HG03139 (cell line): Measurements from ENCODE around the gene GP5.

ENCODE experiments used
- ATAC-seq: cut with Tn5 transposase; IDR thresholded peaks from one replicate; pipeline ENCODE4 v1.9.1; 2021; ENCODE audit not compliant: unreplicated experiment

Gene GP5, protein sequence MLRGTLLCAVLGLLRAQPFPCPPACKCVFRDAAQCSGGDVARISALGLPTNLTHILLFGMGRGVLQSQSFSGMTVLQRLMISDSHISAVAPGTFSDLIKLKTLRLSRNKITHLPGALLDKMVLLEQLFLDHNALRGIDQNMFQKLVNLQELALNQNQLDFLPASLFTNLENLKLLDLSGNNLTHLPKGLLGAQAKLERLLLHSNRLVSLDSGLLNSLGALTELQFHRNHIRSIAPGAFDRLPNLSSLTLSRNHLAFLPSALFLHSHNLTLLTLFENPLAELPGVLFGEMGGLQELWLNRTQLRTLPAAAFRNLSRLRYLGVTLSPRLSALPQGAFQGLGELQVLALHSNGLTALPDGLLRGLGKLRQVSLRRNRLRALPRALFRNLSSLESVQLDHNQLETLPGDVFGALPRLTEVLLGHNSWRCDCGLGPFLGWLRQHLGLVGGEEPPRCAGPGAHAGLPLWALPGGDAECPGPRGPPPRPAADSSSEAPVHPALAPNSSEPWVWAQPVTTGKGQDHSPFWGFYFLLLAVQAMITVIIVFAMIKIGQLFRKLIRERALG

DNA sequence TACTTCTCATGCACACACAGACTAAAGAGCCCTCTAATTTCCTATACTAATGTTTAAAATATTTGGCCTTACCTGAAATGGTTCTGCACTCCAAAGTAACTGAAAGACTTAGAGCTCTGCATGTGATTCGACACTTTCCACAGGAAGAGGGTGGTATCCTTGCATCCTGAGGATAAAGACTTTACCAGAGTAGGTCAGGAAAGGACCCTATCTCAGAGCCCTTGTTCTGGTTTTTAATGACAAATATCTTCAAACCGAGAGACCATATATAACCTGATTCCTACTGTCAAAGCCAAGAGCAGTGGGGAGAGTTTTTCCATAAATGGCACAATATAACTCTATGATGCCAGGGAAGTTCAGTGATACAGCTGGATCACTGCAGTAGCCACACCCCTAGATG, at the start of gene GP5:
Gene GP5, minus strand, starts transcription at position 101 of the 400 bp plus-strand sequence. CDS start 984 bp downstream, outside the sequence.
- no peak for ATAC-seq

DNA sequence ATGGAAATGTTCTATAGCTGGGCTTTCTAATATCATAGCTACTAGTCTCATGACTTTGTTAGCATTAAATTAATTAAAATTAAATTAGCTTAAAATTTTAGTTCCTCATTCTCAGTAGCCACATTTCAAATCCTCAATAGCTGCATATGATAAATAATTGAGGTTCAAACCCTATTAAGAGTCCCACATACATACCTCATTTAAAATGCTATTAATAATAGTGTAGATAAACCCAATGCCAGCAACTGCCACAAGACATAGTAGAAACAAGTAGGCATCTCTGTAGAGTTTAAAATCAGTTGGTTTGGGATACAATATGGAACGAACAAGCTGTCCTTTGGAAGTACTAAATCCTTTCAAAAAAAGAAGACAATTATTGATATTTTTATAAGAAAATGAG, 48.6 kb upstream of the GP5 start:
- ATAC-seq, result no peak

DNA sequence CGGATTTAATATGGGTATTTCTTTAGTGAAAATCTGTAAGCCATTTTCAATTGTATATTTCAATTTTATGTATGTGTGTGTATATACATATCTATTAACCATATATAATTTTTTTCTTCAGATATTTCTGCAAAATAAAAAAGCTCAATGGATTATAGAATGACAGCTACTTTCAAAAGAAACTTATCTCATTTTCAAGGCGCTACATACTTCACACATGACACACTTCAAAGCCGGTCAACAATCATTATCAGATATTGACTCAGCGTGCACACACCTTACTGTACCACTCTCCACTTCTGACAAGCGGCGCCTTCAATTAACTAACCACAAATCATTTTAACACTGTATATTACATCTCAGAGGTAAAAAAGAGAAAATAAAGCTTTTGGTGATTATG, 48.1 kb upstream of the GP5 start:
- ATAC-seq, result no peak

DNA sequence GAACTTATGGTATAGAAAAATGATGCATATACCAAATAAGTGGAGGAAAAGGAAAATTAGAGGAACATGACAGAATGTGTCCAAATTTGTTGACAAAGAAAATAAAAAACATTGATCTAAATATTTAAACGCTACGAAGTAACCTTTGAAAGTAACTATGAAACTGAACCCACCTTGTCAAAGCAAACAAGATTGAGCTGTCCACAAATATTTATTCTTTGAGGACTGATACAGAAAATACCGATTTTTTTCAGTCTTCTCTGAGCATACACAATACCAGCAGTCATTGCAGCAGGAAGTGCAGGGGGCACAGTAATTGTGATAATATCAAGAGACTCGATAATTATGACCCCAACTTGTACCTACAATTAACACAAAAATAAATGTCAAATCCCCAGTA, 47.7 kb upstream of the GP5 start:
- no peak for ATAC-seq

DNA sequence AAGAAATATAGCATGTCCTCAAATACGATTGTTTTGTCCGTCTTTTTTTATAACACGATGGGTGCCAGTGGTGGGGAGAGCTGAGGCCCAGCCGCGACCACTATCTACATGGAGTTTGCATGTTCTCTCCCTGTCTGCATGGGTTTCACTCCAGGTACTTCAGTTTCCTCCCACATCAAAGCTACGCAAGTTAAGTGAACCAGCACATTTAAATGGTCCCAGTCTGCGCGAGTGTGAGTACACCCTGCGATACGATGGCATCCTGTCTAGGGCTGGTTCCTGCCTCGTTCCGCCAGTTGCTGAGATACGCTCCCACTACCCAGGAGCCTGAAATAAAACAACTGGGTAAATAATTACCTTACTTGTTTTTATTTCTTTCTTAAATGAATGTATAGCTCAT, 47.1 kb upstream of the GP5 start:
- no peak for ATAC-seq

DNA sequence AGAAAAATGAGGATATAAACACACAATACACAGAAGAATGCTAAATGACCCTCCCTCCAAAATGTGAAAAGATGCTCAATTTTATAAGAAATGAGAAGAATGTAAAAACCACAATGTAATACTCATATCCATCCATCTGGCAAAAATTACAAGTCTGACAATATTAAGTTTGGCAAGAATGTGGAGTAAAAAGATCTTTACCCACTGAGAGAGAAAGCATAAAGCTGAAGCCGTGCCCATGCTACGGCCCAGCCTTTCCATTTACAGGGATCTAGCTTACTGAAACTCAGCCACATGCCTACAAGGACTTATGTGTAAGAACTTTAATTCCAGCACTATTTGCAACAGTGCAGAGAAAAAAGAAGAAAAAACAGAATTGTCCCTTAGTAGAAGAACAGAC, 44.8 kb upstream of the GP5 start:
- ATAC-seq, result no peak

DNA sequence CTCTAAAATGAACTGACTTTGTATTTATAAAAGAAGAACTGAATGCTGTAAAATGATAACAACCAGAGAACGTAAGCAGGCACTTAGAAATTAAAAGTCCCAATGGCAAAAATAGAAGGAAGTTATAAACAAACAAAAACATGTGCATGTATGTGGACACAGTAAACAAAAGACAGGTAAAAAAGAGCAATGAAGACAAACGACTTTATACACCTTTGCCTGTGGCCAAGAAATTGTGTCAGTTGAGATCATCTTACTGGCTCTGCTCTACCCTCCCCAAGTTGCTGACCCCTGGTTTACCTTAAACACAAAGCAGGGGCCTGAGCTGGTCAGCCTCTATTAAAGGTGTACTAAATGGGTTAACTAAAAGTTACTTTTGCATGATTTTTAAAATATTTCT, 41.7 kb upstream of the GP5 start:
- no peak for ATAC-seq

DNA sequence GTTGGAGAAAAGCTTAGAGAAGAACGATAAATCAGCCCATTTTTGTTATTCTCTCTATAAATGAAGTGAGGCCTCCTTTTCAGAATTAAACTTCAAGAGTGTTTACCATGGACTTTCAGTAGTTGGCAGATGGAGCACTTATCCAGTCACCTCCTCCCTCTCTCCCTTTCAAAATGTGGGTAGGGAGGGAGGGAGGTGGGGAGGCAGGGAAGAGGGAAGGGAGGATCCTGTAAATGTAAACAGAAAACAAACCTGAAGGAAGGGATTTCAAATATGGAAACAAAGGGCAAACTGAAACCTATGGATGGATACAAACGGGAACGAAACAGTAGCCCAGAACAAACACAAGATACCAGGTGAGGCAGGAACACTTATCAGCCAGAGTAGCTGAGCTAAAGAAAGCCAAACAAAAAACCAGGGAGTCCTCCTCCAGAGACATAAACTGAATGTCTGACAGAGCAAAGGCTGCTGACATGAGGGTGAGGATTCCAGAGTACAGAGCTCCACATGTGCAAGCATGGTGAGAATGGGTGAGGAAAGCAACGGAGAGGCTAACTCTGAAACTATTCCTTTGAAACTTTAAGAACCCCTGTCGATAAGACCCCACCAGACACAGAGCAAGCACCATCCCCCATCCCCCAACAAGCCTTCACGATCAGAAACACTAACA, 41.0 kb upstream of the GP5 start:
- no peak for ATAC-seq

DNA sequence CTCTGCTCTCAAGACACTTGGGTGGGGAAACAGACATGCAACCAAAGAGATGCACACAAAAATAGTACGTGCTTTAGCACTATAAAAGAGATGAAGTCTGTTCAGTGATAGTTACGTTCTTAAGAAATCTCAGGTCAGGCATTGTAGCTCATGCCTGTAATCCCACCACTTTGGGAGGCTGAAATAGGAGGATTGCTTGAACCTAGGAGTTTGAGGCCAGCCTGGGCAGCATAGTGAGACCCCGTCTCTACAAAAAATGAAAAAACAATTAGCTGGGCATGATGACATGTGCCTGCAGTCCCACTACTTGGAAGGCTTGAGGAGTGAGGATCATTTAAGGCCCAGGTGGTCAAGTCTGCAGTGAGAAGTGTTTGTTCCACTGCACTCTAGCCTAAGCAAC, 35.4 kb upstream of the GP5 start:
- ATAC-seq, result no peak

DNA sequence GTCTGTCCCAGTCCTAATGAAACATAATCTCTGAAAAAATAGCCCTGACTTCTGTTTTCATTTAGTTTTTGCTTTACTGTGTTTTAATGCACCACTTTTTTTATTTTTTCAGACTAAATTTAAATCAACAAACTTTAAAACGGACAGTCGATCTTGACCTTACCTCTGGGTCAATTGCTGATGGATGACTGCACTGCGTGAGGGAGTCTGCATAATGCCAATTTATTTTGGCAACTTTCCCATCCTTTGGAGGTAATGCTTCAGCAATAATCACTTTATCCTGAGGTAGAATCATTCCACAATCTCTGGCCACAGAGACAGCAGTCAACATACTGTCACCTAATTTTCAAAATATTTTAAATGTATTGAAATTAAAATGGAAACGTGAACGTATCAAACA, 32.5 kb upstream of the GP5 start:
- ATAC-seq, result no peak

DNA sequence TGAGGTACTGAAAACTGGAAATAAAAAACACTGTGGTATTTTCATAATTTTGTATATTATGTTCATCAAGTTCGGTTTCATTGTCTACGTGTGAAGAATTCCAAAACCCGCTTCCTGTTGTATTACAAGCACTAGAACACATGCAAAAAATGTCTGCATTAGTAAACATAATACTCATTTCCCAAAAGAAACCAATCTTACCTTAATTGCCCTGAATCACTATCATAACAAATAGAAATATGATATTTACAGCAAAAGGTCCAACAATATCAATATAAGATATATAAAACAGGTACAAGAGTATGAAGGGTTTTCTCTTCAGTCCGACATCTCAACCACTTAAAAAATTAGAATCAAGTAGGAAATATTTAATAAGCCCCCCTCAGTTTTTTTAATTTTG, 26.3 kb upstream of the GP5 start:
- no peak for ATAC-seq

DNA sequence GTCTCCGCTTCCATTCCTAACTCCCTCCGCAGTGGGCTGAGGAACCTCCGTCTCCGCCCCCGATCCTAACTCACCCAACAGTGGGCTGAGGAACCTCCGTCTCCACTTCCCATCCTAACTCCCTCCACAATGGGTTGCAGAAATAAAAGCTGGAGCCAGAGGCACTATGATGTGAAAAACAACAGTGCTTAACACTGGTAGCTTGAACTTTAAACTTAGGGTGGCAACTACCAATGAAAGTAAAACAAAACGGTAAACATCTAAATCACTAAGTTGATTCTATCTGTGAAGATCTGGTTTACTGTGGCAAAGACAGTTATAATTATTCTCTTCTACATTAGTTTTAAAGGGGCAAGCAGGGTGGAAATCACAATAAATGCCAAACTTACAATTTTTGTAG, 25.9 kb upstream of the GP5 start:
- ATAC-seq, result no peak

DNA sequence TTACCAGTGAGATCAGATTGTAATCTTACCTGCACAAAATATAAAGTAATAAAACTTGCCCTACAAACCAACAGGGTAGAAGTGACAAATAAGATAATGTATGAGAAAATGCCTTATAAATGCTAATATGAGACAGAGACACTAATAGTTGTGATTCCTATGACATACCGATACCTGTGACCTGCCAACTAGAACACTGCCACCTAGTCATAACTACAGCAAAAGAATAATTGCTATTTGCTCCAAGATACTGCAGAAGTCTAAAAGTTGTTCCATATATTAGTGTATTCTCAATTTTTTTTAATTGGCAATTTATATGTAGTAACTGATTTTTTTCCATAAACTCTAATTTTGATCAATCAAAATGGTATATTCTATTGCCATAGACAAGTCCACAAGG, 25.3 kb upstream of the GP5 start:
- ATAC-seq, result no peak

DNA sequence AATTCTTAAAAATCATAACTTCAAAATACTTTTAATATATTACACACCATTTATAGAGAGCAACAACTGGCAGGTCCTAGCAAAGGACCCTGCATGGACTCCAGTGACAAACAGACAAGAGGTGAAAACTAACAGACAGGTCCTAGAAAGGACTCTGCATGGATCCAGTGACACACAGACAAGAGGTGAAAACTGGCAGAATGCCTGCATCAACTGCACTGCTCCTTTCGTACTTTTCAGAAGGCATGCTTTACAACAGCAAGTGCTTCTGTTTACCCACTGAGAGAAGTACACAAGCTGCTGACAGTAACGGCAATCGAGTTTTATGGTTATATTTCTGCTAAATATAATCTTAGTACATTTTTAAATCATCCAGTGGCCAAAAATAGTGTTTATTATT, 24.3 kb upstream of the GP5 start:
- ATAC-seq, result no peak

DNA sequence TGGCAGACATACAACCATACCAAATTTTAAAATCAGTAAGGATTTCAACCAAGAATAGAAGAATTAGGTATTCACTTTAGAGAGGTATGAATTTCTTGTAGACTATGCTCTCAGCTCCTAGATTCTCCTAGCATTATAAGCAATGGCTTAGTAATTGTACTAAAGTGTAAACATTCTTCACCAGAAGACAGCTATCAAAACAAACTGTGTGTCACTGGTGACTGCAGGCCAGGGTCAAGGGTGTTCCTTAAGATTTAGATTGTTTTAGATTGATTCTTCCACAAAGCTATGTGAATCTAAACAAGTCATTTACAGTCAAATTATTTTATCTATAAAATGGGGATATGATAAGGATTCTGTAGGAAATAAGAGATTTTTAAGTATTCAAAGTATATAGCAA, 23.1 kb upstream of the GP5 start:
- ATAC-seq, result no peak

DNA sequence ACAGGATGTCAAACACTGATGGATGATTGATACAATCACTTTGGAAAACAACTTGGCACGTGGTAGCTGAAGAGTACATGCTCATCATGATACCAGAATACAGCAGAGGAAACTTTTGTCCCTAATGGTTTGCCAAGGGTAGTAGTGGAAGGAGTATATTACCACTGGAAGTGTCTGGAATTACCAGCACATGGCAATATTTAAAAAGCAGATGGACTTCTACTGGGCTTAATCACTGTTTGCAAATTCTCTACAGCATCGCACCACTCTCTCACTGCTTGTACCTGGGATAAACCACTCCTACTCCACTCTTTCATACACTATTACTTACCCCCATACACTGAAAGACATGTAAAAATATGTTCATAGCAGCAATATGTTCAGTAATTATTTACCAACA, 19.6 kb upstream of the GP5 start:
- ATAC-seq, result no peak

DNA sequence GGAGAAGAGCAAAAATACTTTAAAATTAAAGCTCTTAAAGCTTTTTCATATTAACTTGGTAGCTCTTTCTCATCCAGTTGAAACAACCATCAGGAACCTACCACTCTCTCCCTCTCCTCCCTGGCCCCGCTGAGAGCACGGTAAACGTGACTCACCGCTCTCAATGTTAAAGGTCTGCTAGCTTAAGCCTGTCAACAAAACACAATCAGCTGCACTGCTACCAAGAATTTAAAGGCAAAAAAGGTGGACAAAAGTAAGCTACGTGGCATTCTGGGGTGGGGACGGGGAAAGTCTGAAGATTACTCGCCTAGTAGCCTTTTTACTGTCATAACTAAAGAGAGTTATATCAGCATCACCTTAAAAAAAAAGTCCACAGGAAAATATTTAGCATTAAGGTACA, 8.4 kb upstream of the GP5 start:
- ATAC-seq, result no peak

DNA sequence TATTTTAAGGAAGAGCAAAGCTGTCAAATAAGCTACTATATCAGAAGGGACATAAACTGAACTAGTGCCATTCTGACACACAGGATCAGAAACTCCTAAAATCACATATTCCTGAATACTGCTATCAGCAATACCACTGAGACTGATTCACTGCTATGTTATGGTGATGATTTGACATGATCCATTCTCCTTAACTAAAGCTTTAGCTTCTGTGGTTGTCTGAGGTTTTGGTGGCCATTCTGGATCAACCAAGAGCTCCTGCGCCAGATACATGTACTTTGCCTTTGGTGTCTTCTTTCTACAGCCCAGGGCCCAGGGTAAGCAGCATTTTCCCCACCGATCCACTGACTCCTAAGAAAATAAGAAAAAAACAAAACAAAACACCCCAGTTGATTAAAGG, 6.7 kb upstream of the GP5 start:
- ATAC-seq, result no peak

DNA sequence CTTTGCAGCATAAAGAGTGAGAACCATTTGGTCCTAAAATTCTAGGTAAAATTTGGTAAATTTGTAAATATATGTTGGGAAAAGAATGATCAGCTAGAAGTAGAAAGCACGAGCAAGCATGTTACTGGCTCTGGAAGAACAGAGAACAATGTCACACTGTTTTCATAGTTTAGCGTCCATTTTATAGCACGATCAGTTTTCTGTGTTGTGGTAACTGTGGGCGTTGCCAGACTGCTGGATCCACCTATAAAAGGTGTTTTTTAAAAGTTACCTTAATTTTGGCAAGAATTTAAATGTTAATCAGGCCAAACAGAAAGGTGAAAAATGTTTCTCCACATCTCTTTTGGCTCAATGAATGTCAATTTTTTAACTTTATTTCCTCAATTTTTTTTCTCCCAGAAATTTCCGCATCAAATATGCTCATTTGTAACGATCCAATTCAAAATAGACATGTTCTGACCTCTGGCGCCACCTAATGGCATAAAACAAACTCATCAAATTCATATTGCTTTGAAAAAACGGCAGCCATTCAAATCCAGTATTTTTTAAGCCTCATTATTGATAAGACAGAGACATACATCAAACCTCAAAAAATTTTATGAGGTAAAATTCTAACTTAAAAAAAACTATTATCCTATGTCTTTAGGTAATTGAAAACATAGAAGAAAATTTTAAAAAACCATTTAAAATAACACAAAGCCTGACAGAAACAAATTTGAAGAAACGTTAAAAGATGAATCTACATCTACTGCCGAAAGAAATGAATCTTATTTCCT, 5.5 kb upstream of the GP5 start:
- ATAC-seq, result no peak

DNA sequence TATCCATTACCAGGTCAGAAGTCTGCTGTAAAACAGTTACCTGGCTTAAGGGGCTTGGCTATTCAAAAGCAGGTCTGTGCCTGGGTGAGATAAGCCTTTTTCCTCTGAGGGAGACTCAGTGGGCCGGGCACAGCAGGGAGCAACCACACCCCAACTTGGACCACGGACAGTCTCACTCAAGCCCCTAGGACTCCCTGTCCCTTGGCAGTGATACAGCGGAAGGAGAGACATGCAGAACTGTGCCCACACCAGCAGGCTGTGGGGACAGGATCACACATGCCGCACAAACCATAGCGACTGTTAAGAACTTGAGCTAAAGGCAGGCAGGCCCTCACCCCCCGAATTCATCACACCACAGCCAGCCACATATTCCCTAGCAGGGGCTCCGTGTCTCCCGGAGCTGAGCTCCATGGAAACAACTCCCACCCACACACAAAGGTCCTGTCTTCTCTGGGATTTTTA, 2.8 kb upstream of the GP5 start:
- ATAC-seq, result no peak

DNA sequence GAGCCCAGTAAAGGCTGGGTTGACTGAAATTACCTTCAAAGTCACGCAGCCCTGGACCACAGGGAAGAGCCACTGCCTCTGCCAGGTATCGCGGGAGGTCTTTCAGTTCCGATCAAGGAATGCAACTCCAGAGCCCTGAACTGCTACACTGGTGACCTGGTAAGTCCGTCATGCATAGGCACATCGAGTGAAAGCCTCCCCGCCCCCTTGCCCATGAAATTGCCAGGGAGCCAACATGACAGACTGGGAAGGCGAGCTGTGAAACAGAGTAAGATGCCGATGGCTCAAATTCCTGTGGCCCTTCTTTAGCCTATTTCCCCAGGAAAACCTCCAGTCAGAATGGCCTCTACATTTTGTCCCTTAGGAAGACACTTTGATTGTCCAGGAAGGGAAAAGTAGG, 2.3 kb upstream of the GP5 start:
- no peak for ATAC-seq
